Thymus (tissue), 14 donors: ENCODE data around the gene PRICKLE4. TPM values are rescaled to one million over a fixed set of nuclear protein-coding genes. Genes with fewer than 3 reads are reported as not detected.

Experiments used
- DNase-seq, 9 donors: peaks; one replicate each; pipeline ENCODE4 v3.0.0-alpha.2; 2013; ENCODE audit warnings: low spot score in 9 of 9, low read depth in 6 of 9, missing footprints in 1 of 9
- H3K27ac ChIP-seq, 2 donors: one replicate each; pipeline ENCODE4 v1.5.1; 2013; ENCODE audit warnings: control low read depth in 1 of 2, low read depth in 1 of 2, low read length in 1 of 2, mild to moderate bottlenecking in 1 of 2, moderate library complexity in 1 of 2
- H3K27me3 ChIP-seq, 2 donors: one replicate each; pipeline ENCODE4 v1.5.1; 2013; ENCODE audit warnings: low read length in 1 of 2; ENCODE audit not compliant: control insufficient read depth in 2 of 2, insufficient read depth in 1 of 2
- H3K36me3 ChIP-seq, 2 donors: one replicate each; pipeline ENCODE4 v1.5.1; 2013; ENCODE audit warnings: low read length in 1 of 2, mild to moderate bottlenecking in 1 of 2, moderate library complexity in 1 of 2; ENCODE audit not compliant: control insufficient read depth in 2 of 2, insufficient read depth in 2 of 2
- H3K4me1 ChIP-seq, 2 donors: one replicate each; pipeline ENCODE4 v1.5.1; 2013; ENCODE audit warnings: low read length in 2 of 2; ENCODE audit not compliant: control insufficient read depth in 2 of 2, insufficient read depth in 2 of 2
- H3K4me3 ChIP-seq, 2 donors: one replicate each; pipeline ENCODE4 v1.5.1; 2013; ENCODE audit warnings: low read length in 2 of 2, control low read depth in 1 of 2, mild to moderate bottlenecking in 1 of 2
- H3K9me3 ChIP-seq, 2 donors: one replicate each; pipeline ENCODE4 v1.5.1; 2013; ENCODE audit warnings: low read length in 1 of 2, mild to moderate bottlenecking in 1 of 2; ENCODE audit not compliant: control insufficient read depth in 2 of 2, insufficient read depth in 1 of 2
- WGBS: extraction: QIAGEN DNeasy Blood & Tissue Kit; methylation state at CpG from one replicate; pipeline ENCODE4 v1.1.7; 2013; 5-methylcytosine and 5-hydroxymethylcytosine counted together
- long read RNA-seq, 10 donors: transcript quantifications; one replicate each; lab custom pipeline, GENCODE V29; 2026
- polyA plus RNA-seq: library from polyadenylated mRNA; stranded (reverse); fragments of 200-250 nt; gene quantifications from one replicate; pipeline ENCODE4 v1.2.3, GENCODE V29; 2013
- total RNA-seq: library from RNA; stranded (reverse); fragments of 120-200 nt; gene quantifications from one replicate; pipeline ENCODE4 v1.2.4, GENCODE V29; 2013
- donor health status: healthy.

The PRICKLE4 gene
- 0.38 TPM for total RNA-seq
- polyA plus RNA-seq, result 1.4 TPM
- long read RNA-seq, donor 1, result 0 reads
- long read RNA-seq, donor 2, result 0 reads
- long read RNA-seq, donor 3, result 0 reads
- long read RNA-seq, donor 4, result 0 reads
- long read RNA-seq, donor 5, result 0 reads
- long read RNA-seq, donor 6, result 0 reads
- long read RNA-seq, donor 7, result 0 reads
- long read RNA-seq, donor 8, result 0 reads
- long read RNA-seq, donor 9, result 0 reads
- long read RNA-seq, donor 10, result 0 reads

- Histone ChIP-seq H3K27ac (peak within 1 kb of the TSS; percentile 26 to 34), H3K9me3 (no peaks in the 10 kb centered on the region), H3K4me3 (peak within 1 kb of the TSS; percentile 61 to 80), H3K27me3 (peaks cover 13 to 44% of the 10 kb centered on the region in 2 donors), H3K36me3 (peaks cover 0 to 4% of the 10 kb centered on the region in 2 donors), H3K4me1 (peaks cover 11 to 33% of the 10 kb centered on the region in 2 donors)
- 2% methylated on average over 36 of the region's 36 CpGs for WGBS
- no peak for DNase-seq
Observed at GRCh38 chr6:41780551-41781365, at the start of gene PRICKLE4. PRICKLE4 (plus strand) TSS chr6:41780782; CDS start chr6:41783474, 2,692 bp downstream.

GRCh38 chr6:41731561-41732086, 49.0 kb upstream of the PRICKLE4 start:
- H3K36me3 ChIP-seq, result no peaks in the 10 kb centered on the region
- H3K9me3 ChIP-seq, result peaks cover 0 to 5% of the 10 kb centered on the region in 2 donors
- H3K4me1 ChIP-seq, result peaks cover 7 to 44% of the 10 kb centered on the region in 2 donors
- no peak overlapping the region for H3K27ac ChIP-seq
- peaks cover 0 to 25% of the 10 kb centered on the region in 2 donors for H3K27me3 ChIP-seq
- no peak for DNase-seq
- no peak overlapping the region for H3K4me3 ChIP-seq
- 94% methylated on average over 7 of the region's 7 CpGs for WGBS

- H3K27ac ChIP-seq, result no peak overlapping the region
- peaks cover 7 to 44% of the 10 kb centered on the region in 2 donors for H3K4me1 ChIP-seq
- no peak overlapping the region for H3K4me3 ChIP-seq
Observed at GRCh38 chr6:41732149-41732548, 48.4 kb upstream of the PRICKLE4 start.

GRCh38 chr6:41732591-41733359, 47.8 kb upstream of the PRICKLE4 start:
- WGBS, result 77% methylated on average over 8 of the region's 8 CpGs
- Histone ChIP-seq H3K27ac (peak overlapping the region; percentile 51 to 66), H3K4me3 (no peak overlapping the region), H3K9me3 (peaks cover 0 to 5% of the 10 kb centered on the region in 2 donors), H3K36me3 (no peaks in the 10 kb centered on the region), H3K27me3 (peaks cover 0 to 25% of the 10 kb centered on the region in 2 donors), H3K4me1 (peaks cover 7 to 44% of the 10 kb centered on the region in 2 donors)
- DNase-seq, result peak in 2 of 9 donors; percentile 21 to 53

More at GRCh38 chr6:41732149-41732548, 48.4 kb upstream of the PRICKLE4 start:
- Histone ChIP-seq H3K9me3 (peaks cover 0 to 5% of the 10 kb centered on the region in 2 donors), H3K36me3 (no peaks in the 10 kb centered on the region), H3K27me3 (peaks cover 0 to 25% of the 10 kb centered on the region in 2 donors)
- DNase-seq, result no peak

GRCh38 chr6:41733360-41733706, 47.2 kb upstream of the PRICKLE4 start:
- Histone ChIP-seq H3K27ac (peak overlapping the region; percentile 43 to 51), H3K27me3 (peaks cover 0 to 25% of the 10 kb centered on the region in 2 donors), H3K4me3 (peak overlapping the region in 1 of 2 donors; percentile 27), H3K4me1 (peaks cover 7 to 41% of the 10 kb centered on the region in 2 donors), H3K9me3 (peaks cover 0 to 5% of the 10 kb centered on the region in 2 donors), H3K36me3 (no peaks in the 10 kb centered on the region)
- WGBS, result 82% methylated on average over 11 of the region's 11 CpGs
- no peak for DNase-seq

GRCh38 chr6:41733707-41734665, 46.6 kb upstream of the PRICKLE4 start:
- Histone ChIP-seq H3K27ac (peak overlapping the region; percentile 70 to 84), H3K9me3 (peaks cover 0 to 5% of the 10 kb centered on the region in 2 donors), H3K36me3 (no peaks in the 10 kb centered on the region), H3K4me3 (peak overlapping the region; percentile 55 to 82), H3K4me1 (peaks cover 7 to 34% of the 10 kb centered on the region in 2 donors), H3K27me3 (peaks cover 0 to 25% of the 10 kb centered on the region in 2 donors)
- WGBS, result 7% methylated on average over 73 of the region's 73 CpGs
- DNase-seq, result peak in 7 of 9 donors; percentile 37 to 79 (median 61)

- Histone ChIP-seq H3K27ac (peak overlapping the region; percentile 51 to 84), H3K4me3 (peak overlapping the region; percentile 55 to 82), H3K27me3 (peaks cover 0 to 25% of the 10 kb centered on the region in 2 donors), H3K4me1 (peaks cover 7 to 32% of the 10 kb centered on the region in 2 donors), H3K9me3 (peaks cover 0 to 5% of the 10 kb centered on the region in 2 donors), H3K36me3 (no peaks in the 10 kb centered on the region)
- under 1% methylated on average over 76 of the region's 76 CpGs for WGBS
- peak in 4 of 9 donors; percentile 32 to 65 (median 50) for DNase-seq
Observed at GRCh38 chr6:41734666-41735426, 45.7 kb upstream of the PRICKLE4 start.
